H1 (cell line): Measurements from ENCODE around the gene PRAMEF14. TPM values are rescaled to one million over a fixed set of nuclear protein-coding genes. Genes with fewer than 3 reads are reported as not detected.
"Not testable (repeated sequence)": the region's sequence is repeated elsewhere in the genome, so short reads cannot be mapped to it uniquely, and the experiment has no call there.

ENCODE experiments used
- CTCF ChIA-PET: fragments of 300-600 bp; sonication (Branson Sonifier 250); formaldehyde crosslinking; loops from one replicate; lab custom pipeline; 2021; ENCODE audit not compliant: partially characterized antibody; lab: Charles Lee
- POLR2A ChIA-PET: fragments of 300-600 bp; sonication (Branson Sonifier 250); formaldehyde crosslinking; loops from one replicate; lab custom pipeline; 2021; ENCODE audit warnings: inconsistent platforms; ENCODE audit not compliant: partially characterized antibody; lab: Charles Lee
- DNase-seq, 2 experiments: peaks; one replicate each; pipeline versions ENCODE4 v3.0.0 to v3.0.0-alpha.2; 2010 to 2022; ENCODE audit warnings: low spot score in 2 of 2, low read depth in 1 of 2, mixed read lengths in 1 of 2
- FAIRE-seq: peaks from 2 replicates; lab custom pipeline; 2011; peaks lifted over from hg19 to GRCh38; lab: Jason Lieb, UNC
- H2AFZ ChIP-seq: 2 replicates; pipeline ENCODE4 v1.8.1; 2012; ENCODE audit warnings: low read length, inconsistent platforms
- H2AK5ac ChIP-seq: 2 replicates; pipeline ENCODE4 v1.6.1; 2013; ENCODE audit warnings: low read depth, low read length
- H2BK120ac ChIP-seq: replicated peaks from 2 replicates; pipeline ENCODE3; 2013; ENCODE audit warnings: low read depth, low read length, inconsistent platforms
- H2BK12ac ChIP-seq: 2 replicates; pipeline ENCODE4 v1.6.1; 2013; ENCODE audit warnings: low read depth, low read length
- H2BK15ac ChIP-seq: 2 replicates; pipeline ENCODE4 v1.6.1; 2013; ENCODE audit warnings: low read length
- H2BK20ac ChIP-seq: 2 replicates; pipeline ENCODE4 v1.6.1; 2013; ENCODE audit warnings: low read length
- H2BK5ac ChIP-seq: 2 replicates; pipeline ENCODE4 v1.6.1; 2013; ENCODE audit warnings: low read depth, low read length
- H3K14ac ChIP-seq: 2 replicates; pipeline ENCODE4 v1.6.1; 2013; ENCODE audit warnings: inconsistent platforms; ENCODE audit not compliant: insufficient read length
- H3K18ac ChIP-seq: 2 replicates; pipeline ENCODE4 v1.6.1; 2013; ENCODE audit warnings: low read length; ENCODE audit errors: extremely low read depth
- H3K23ac ChIP-seq: 2 replicates; pipeline ENCODE4 v1.6.1; 2013; ENCODE audit warnings: inconsistent platforms; ENCODE audit not compliant: insufficient read length
- H3K23me2 ChIP-seq: 2 replicates; pipeline ENCODE4 v1.6.1; 2013; ENCODE audit warnings: low read depth, low read length
- H3K27ac ChIP-seq: 2 replicates; pipeline ENCODE4 v1.6.1; 2011; ENCODE audit warnings: low read depth, low read length, inconsistent platforms
- H3K27me3 ChIP-seq, 4 experiments: replicated peaks in 1 of 4; 1 replicate in 1 of 4; 2 replicates in 3 of 4; pipeline versions ENCODE4 v1.6.1 to v1.8.1; 2011 to 2013; ENCODE audit warnings: low read length in 3 of 4, mild to moderate bottlenecking in 3 of 4, inconsistent platforms in 2 of 4, mixed read lengths in 2 of 4, moderate library complexity in 1 of 4; ENCODE audit not compliant: control insufficient read depth in 3 of 4, insufficient read depth in 3 of 4; ENCODE audit errors: extremely low read depth in 1 of 4
- H3K36me3 ChIP-seq, 4 experiments: 2 replicates each; pipeline versions ENCODE4 v1.6.1 to v1.8.1; 2011 to 2013; ENCODE audit warnings: mild to moderate bottlenecking in 4 of 4, low read length in 3 of 4, moderate library complexity in 2 of 4, control low read depth in 1 of 4, inconsistent platforms in 1 of 4; ENCODE audit not compliant: insufficient read depth in 4 of 4, control insufficient read depth in 2 of 4
- H3K4ac ChIP-seq: replicated peaks from 2 replicates; pipeline ENCODE3; 2013; ENCODE audit warnings: low read length, low read depth, mixed read lengths, inconsistent platforms; ENCODE audit not compliant: insufficient read length
- H3K4me1 ChIP-seq, 4 experiments: replicated peaks in 1 of 4; 1 replicate in 1 of 4; 2 replicates in 3 of 4; pipeline versions ENCODE4 v1.6.1 to v1.8.1; 2011 to 2013; ENCODE audit warnings: low read length in 3 of 4, inconsistent platforms in 2 of 4, mixed read lengths in 1 of 4; ENCODE audit not compliant: insufficient read depth in 4 of 4, control insufficient read depth in 3 of 4
- H3K4me2 ChIP-seq, 2 experiments: 2 replicates each; pipeline versions ENCODE4 v1.6.1 to v1.8.1; 2011 to 2013; ENCODE audit warnings: low read depth in 2 of 2, low read length in 2 of 2, control low read depth in 1 of 2, inconsistent platforms in 1 of 2, mild to moderate bottlenecking in 1 of 2; ENCODE audit not compliant: insufficient read depth in 1 of 2
- H3K4me3 ChIP-seq, 4 experiments: fragments of 200-600, 300-600 bp in 1 of 4; sonication (generic), shearing (Covaris generic), sonication (Bioruptor Twin) in 1 of 4; 2 replicates each; pipeline versions ENCODE4 v1.5.1 to v1.8.1; 2011 to 2016; ENCODE audit warnings: low read length in 4 of 4, low read depth in 3 of 4, control low read depth in 2 of 4, inconsistent platforms in 2 of 4, mild to moderate bottlenecking in 2 of 4, mixed read lengths in 1 of 4, moderate library complexity in 1 of 4; ENCODE audit not compliant: insufficient read depth in 2 of 4; ENCODE audit errors: extremely low read depth in 1 of 4
- H3K56ac ChIP-seq: replicated peaks from 2 replicates; pipeline ENCODE3; 2013; ENCODE audit warnings: low read depth, mild to moderate bottlenecking, mixed read lengths, low read length, inconsistent platforms; ENCODE audit not compliant: insufficient read length
- H3K79me1 ChIP-seq: 2 replicates; pipeline ENCODE4 v1.6.1; 2013; ENCODE audit warnings: low read depth, low read length, control low read depth
- H3K79me2 ChIP-seq, 2 experiments: 2 replicates each; pipeline versions ENCODE4 v1.6.1 to v1.8.1; 2012 to 2013; ENCODE audit warnings: low read length in 2 of 2, mild to moderate bottlenecking in 2 of 2, inconsistent platforms in 1 of 2; ENCODE audit not compliant: insufficient read depth in 2 of 2, control insufficient read depth in 1 of 2
- H3K9ac ChIP-seq, 4 experiments: replicated peaks in 1 of 4; 1 replicate in 1 of 4; 2 replicates in 3 of 4; pipeline versions ENCODE4 v1.6.1 to v1.8.1; 2011 to 2013; ENCODE audit warnings: low read depth in 3 of 4, low read length in 3 of 4, control low read depth in 2 of 4, mild to moderate bottlenecking in 2 of 4, moderate library complexity in 2 of 4, inconsistent platforms in 1 of 4; ENCODE audit errors: extremely low read depth in 1 of 4
- H3K9me3 ChIP-seq, 2 experiments: 2 replicates each; pipeline versions ENCODE4 v1.6.1 to v1.8.1; 2012 to 2013; ENCODE audit warnings: mild to moderate bottlenecking in 2 of 2, moderate library complexity in 2 of 2, control low read depth in 1 of 2, inconsistent platforms in 1 of 2, low read depth in 1 of 2, low read length in 1 of 2, mixed read lengths in 1 of 2; ENCODE audit not compliant: insufficient read depth in 2 of 2
- H4K20me1 ChIP-seq, 2 experiments: replicated peaks in 1 of 2; 2 replicates each; pipeline versions ENCODE3 to v1.8.1; 2011 to 2013; ENCODE audit warnings: inconsistent platforms in 2 of 2, low read length in 2 of 2, mild to moderate bottlenecking in 1 of 2; ENCODE audit not compliant: insufficient read depth in 2 of 2, control insufficient read depth in 1 of 2
- H4K5ac ChIP-seq: 2 replicates; pipeline ENCODE4 v1.6.1; 2013; ENCODE audit warnings: low read length, low read depth, mixed read lengths, inconsistent platforms; ENCODE audit not compliant: insufficient read length
- H4K8ac ChIP-seq: 2 replicates; pipeline ENCODE4 v1.8.0; 2013; ENCODE audit warnings: mild to moderate bottlenecking, moderate library complexity, low read length, inconsistent platforms; ENCODE audit not compliant: insufficient read depth; ENCODE audit errors: extremely low read depth
- H4K91ac ChIP-seq: replicated peaks from 2 replicates; pipeline ENCODE3; 2013; ENCODE audit warnings: low read length, mixed read lengths, inconsistent platforms; ENCODE audit not compliant: insufficient read length
- WGBS, 2 experiments: shearing (Covaris generic) in 1 of 2; methylation state at CpG; one replicate each; pipeline versions ENCODE4 v1.1.6 to v1.1.7; 2013 to 2015; ENCODE audit warnings: low lambda C conversion rate in 2 of 2, mixed read lengths in 2 of 2, inconsistent platforms in 1 of 2, low coverage in 1 of 2, missing lambda C conversion rate in 1 of 2; ENCODE audit not compliant: insufficient replicate concordance in 2 of 2, insufficient coverage in 1 of 2, insufficient read length in 1 of 2; ENCODE audit errors: extremely low coverage in 1 of 2, missing lambda C conversion rate in 1 of 2; 5-methylcytosine and 5-hydroxymethylcytosine counted together
- polyA plus RNA-seq, 7 experiments: library from polyadenylated mRNA; depleted of rRNA in 3 of 7; stranded (reverse) in 5 of 7; unstranded in 2 of 7; fragments of >200 nt in 5 of 7; fragments of 200-250 nt in 2 of 7; gene quantifications; 1 replicate in 5 of 7; 2 replicates in 1 of 7; 4 replicates in 1 of 7; pipeline versions ENCODE4 v1.2.1 to v1.2.3, GENCODE V29; 2011 to 2013; ENCODE audit warnings: missing spikeins in 2 of 7, mixed read lengths in 2 of 7
- total RNA-seq: library from RNA; stranded (reverse); fragmentation: NEBNext Ultra II Directional; extraction: Animal tissue kit (Norgen Biotek cat#: 25700); gene quantifications from 2 replicates; pipeline ENCODE4 v1.2.1, GENCODE V29; 2021

Gene PRAMEF14
- total and polyA plus RNA-seq, 2 of the 8 experiments (the other 6 are each of a cell fraction or from before 2014, with no cell fraction given): not detected

GRCh38 chr1:13354475-13354874 lies 7.5 kb upstream of the PRAMEF14 start:
- CTCF ChIA-PET, H4K5ac ChIP-seq: not testable (repeated sequence)
- WGBS, 2 experiments: no CpG with 5 or more reads among the region's 9 CpGs

GRCh38 chr1:13353476-13353875 lies 6.5 kb upstream of the PRAMEF14 start:
- H3K27ac ChIP-seq, H3K79me2 ChIP-seq, H4K91ac ChIP-seq, H3K4me3 ChIP-seq, H3K27me3 ChIP-seq, H3K4me2 ChIP-seq, H2BK12ac ChIP-seq, H4K5ac ChIP-seq, H2BK20ac ChIP-seq, FAIRE-seq, H4K8ac ChIP-seq, H3K9ac ChIP-seq, H3K14ac ChIP-seq, H2BK15ac ChIP-seq, H3K18ac ChIP-seq, H4K20me1 ChIP-seq, H3K4ac ChIP-seq, H3K4me1 ChIP-seq, H2BK120ac ChIP-seq, H3K23me2 ChIP-seq, H2AK5ac ChIP-seq, H3K79me1 ChIP-seq, H3K23ac ChIP-seq, POLR2A ChIA-PET, H3K9me3 ChIP-seq, H3K56ac ChIP-seq, CTCF ChIA-PET, H3K36me3 ChIP-seq, H2BK5ac ChIP-seq, H2AFZ ChIP-seq: not testable (repeated sequence)
- peak in 1 of 2 experiments; percentile 44 for DNase-seq
- 60% methylated on average over 8 of the region's 8 CpGs; no CpG with 5 or more reads in 1 of the 2 experiments for WGBS, 2 experiments

More at GRCh38 chr1:13354475-13354874, 7.5 kb upstream of the PRAMEF14 start:
- H3K79me1 ChIP-seq, H3K9ac ChIP-seq, H2BK20ac ChIP-seq, H2BK15ac ChIP-seq, H3K23me2 ChIP-seq, H3K14ac ChIP-seq, H3K36me3 ChIP-seq, H2BK5ac ChIP-seq, H3K27me3 ChIP-seq, H4K91ac ChIP-seq, H2BK12ac ChIP-seq, DNase-seq, H3K23ac ChIP-seq, H3K27ac ChIP-seq, H3K4ac ChIP-seq, H2BK120ac ChIP-seq, H4K20me1 ChIP-seq, H2AK5ac ChIP-seq, H3K9me3 ChIP-seq, H3K4me2 ChIP-seq, H4K8ac ChIP-seq, POLR2A ChIA-PET, FAIRE-seq, H2AFZ ChIP-seq, H3K79me2 ChIP-seq, H3K18ac ChIP-seq, H3K4me1 ChIP-seq, H3K4me3 ChIP-seq, H3K56ac ChIP-seq: not testable (repeated sequence)
